Measurements from ENCODE around the gene KRTAP5-9.

KRTAP5-9 gene

DNA sequence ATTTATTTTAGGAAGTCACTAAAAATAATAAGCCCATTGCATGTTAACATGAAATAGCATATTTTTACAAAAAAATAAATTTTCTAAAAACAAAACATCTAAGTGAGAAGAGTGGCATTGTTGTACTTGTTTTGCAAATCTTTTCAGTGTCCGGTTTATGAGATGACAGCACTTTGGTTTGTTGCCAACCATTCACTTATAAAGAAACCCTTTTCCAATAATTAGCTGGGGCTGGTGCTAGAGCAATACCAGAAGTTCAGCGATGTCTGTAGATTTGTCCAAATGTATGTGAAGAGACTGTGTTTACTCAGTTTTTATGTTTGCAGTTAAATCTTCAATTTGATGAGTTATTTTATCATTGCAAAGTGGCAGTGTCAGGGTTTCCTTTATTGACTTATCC is 43.2 kb upstream of the KRTAP5-9 start:
- Histone ChIP-seq H3K36me3 (replicated peaks in 1 of 2; ENCODE audit: control insufficient read depth in 2 of 2, insufficient read depth in 2 of 2, low read length in 2 of 2) (peaks cover 0 to 4% of the 10 kb centered on the region in 2 donors), H2AK5ac (ENCODE audit: low read depth, low read length) (no peak overlapping the region), H3K4me2 (ENCODE audit: insufficient read depth, low read length, poor library complexity, severe bottlenecking) (no peak overlapping the region), H2BK12ac (ENCODE audit: low read length) (no peak overlapping the region), H4K8ac (ENCODE audit: low read depth, low read length) (no peak overlapping the region), H3K14ac (ENCODE audit: low read length) (no peak overlapping the region), H2BK15ac (ENCODE audit: low read length) (no peak overlapping the region), H3K79me1 (ENCODE audit: low read depth, low read length) (peaks cover 2% of the 10 kb centered on the region), H3K4me3 (ENCODE audit: low read length in 2 of 2) (no peak overlapping the region), H3K4ac (ENCODE audit: low read length) (no peak overlapping the region), H3K27ac (replicated peaks; ENCODE audit: low read length) (no peak overlapping the region), H2BK5ac (ENCODE audit: low read length) (no peak overlapping the region), H3K9ac (ENCODE audit: low read depth, low read length, poor library complexity) (no peak overlapping the region), H3K18ac (ENCODE audit: low read length) (no peak overlapping the region), H2BK120ac (ENCODE audit: low read depth, low read length) (no peak overlapping the region), H3K9me3 (replicated peaks in 1 of 2; ENCODE audit: control insufficient read depth in 2 of 2, insufficient read depth in 1 of 2, low read depth in 1 of 2, low read length in 2 of 2) (peaks cover 3 to 17% of the 10 kb centered on the region in 2 donors), H2AFZ (ENCODE audit: low read length) (no peak overlapping the region), H3K4me1 (ENCODE audit: control insufficient read depth in 2 of 2, insufficient read depth in 1 of 2, low read depth in 1 of 2, low read length in 2 of 2) (peaks cover 9 to 11% of the 10 kb centered on the region in 2 donors), H3K27me3 (ENCODE audit: control insufficient read depth in 3 of 3, insufficient read depth in 3 of 3, low read depth in 1 of 3, low read length in 3 of 3) (no peaks in the 10 kb centered on the region), H4K91ac (ENCODE audit: low read depth, low read length, poor library complexity) (no peak overlapping the region), H3K23ac (ENCODE audit: low read depth, low read length, poor library complexity) (no peak overlapping the region)
- WGBS, 2 donors (ENCODE audit: extremely low coverage in 2 of 2, insufficient read length in 2 of 2, insufficient replicate concordance in 1 of 2), result no CpG with 5 or more reads among the region's 2 CpGs
- DNase-seq (ENCODE audit: low spot score), result no peak

GRCh38 chr11:71505781-71506180 is 42.4 kb upstream of the KRTAP5-9 start:
- H4K91ac ChIP-seq (ENCODE audit: low read depth, low read length, poor library complexity), result no peak overlapping the region
- H3K79me1 ChIP-seq (ENCODE audit: low read depth, low read length), result peaks cover 2% of the 10 kb centered on the region
- no peak overlapping the region for H3K23ac ChIP-seq (ENCODE audit: low read depth, low read length, poor library complexity)
- no peak overlapping the region for H3K14ac ChIP-seq (ENCODE audit: low read length)
- H3K4me3 ChIP-seq (ENCODE audit: low read length in 2 of 2), result no peak overlapping the region
- H2BK12ac ChIP-seq (ENCODE audit: low read length), result no peak overlapping the region
- peaks cover 9 to 11% of the 10 kb centered on the region in 2 donors for H3K4me1 ChIP-seq (ENCODE audit: control insufficient read depth in 2 of 2, insufficient read depth in 1 of 2, low read depth in 1 of 2, low read length in 2 of 2)
- no peak overlapping the region for H3K27ac ChIP-seq (replicated peaks; ENCODE audit: low read length)
- peak overlapping the region; percentile 31 for H3K18ac ChIP-seq (ENCODE audit: low read length)
- H3K27me3 ChIP-seq (ENCODE audit: control insufficient read depth in 3 of 3, insufficient read depth in 3 of 3, low read depth in 1 of 3, low read length in 3 of 3), result no peaks in the 10 kb centered on the region
- peaks cover 3 to 20% of the 10 kb centered on the region in 2 donors for H3K9me3 ChIP-seq (replicated peaks in 1 of 2; ENCODE audit: control insufficient read depth in 2 of 2, insufficient read depth in 1 of 2, low read depth in 1 of 2, low read length in 2 of 2)
- H3K36me3 ChIP-seq (replicated peaks in 1 of 2; ENCODE audit: control insufficient read depth in 2 of 2, insufficient read depth in 2 of 2, low read length in 2 of 2), result no peaks in the 10 kb centered on the region
- H2BK120ac ChIP-seq (ENCODE audit: low read depth, low read length), result no peak overlapping the region
- no peak overlapping the region for H3K9ac ChIP-seq (ENCODE audit: low read depth, low read length, poor library complexity)
- no peak overlapping the region for H3K4ac ChIP-seq (ENCODE audit: low read length)
- H4K8ac ChIP-seq (ENCODE audit: low read depth, low read length), result no peak overlapping the region
- DNase-seq (ENCODE audit: low spot score), result no peak
- no peak overlapping the region for H2BK5ac ChIP-seq (ENCODE audit: low read length)
- H3K4me2 ChIP-seq (ENCODE audit: insufficient read depth, low read length, poor library complexity, severe bottlenecking), result no peak overlapping the region
- no peak overlapping the region for H2BK15ac ChIP-seq (ENCODE audit: low read length)
- no peak overlapping the region for H2AFZ ChIP-seq (ENCODE audit: low read length)
- no CpG with 5 or more reads among the region's 9 CpGs for WGBS, 2 donors (ENCODE audit: extremely low coverage in 2 of 2, insufficient read length in 2 of 2, insufficient replicate concordance in 1 of 2)
- H2AK5ac ChIP-seq (ENCODE audit: low read depth, low read length), result no peak overlapping the region

- H3K4me1 ChIP-seq (ENCODE audit: control insufficient read depth in 2 of 2, insufficient read depth in 1 of 2, low read depth in 1 of 2, low read length in 2 of 2), result peaks cover 9 to 11% of the 10 kb centered on the region in 2 donors
- no peak overlapping the region for H2BK12ac ChIP-seq (ENCODE audit: low read length)
- no peak overlapping the region for H3K14ac ChIP-seq (ENCODE audit: low read length)
These were observed 41.1 kb upstream of the KRTAP5-9 start for GRCh38 chr11:71507102-71507501.

DNA sequence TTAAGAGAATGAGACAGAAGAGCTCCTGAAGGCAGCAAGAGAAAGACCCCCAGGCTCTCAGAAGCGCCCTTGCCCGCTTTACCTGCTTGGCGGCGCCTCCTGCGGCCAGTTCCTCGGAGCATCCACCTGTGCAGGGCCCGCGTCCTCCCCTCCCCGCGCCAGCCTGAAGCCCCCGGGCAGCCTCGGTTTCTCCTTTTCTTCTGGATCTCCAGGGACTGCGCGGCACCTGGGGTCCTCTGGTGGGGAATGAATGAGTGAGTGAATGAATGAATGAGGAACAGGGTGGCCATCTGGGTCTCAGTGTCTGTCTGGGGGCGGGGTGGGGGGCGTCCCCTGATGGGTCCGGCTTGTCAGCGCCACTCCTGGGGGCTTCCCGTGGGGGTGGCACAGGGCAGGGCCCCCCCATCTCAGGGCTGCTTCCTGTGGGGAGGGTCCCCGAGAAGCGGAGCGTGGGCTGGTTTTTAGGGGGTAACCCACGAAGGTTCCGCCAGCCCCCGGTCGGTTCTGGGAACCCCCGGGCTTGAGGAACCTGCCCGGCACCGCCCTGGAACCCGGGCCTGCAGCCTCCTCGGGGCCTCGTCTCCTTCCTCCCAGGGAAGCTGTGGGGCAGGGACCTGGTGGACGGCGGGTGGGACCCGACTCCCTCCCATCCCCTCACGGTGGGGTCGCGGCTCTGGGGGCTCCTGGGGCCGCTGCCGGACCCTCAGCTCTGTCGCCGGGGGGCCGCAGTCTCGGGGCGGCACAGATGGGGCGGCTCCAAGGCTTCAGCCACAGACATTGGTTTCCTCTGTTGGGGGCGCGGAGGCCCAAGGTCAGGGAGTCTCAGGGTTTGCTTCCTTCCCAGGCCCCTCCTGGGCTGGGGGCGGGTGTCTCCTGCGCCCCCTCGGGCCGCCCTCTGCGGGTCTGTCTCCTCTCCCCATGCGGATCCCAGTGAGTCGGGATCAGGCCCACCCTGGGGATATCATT is 29.4 kb upstream of the KRTAP5-9 start:
- H3K4me2 ChIP-seq (ENCODE audit: insufficient read depth, low read length, poor library complexity, severe bottlenecking), result no peak overlapping the region
- no CpG with 5 or more reads among the region's 55 CpGs for WGBS, 2 donors (ENCODE audit: extremely low coverage in 2 of 2, insufficient read length in 2 of 2, insufficient replicate concordance in 1 of 2)

More at GRCh38 chr11:71507102-71507501, 41.1 kb upstream of the KRTAP5-9 start:
- Histone ChIP-seq H4K91ac (ENCODE audit: low read depth, low read length, poor library complexity) (no peak overlapping the region), H3K4me3 (ENCODE audit: low read length in 2 of 2) (no peak overlapping the region), H3K4me2 (ENCODE audit: insufficient read depth, low read length, poor library complexity, severe bottlenecking) (no peak overlapping the region), H2BK120ac (ENCODE audit: low read depth, low read length) (no peak overlapping the region), H3K23ac (ENCODE audit: low read depth, low read length, poor library complexity) (no peak overlapping the region), H3K4ac (ENCODE audit: low read length) (no peak overlapping the region), H3K18ac (ENCODE audit: low read length) (no peak overlapping the region), H2BK15ac (ENCODE audit: low read length) (no peak overlapping the region), H3K79me1 (ENCODE audit: low read depth, low read length) (peaks cover 2% of the 10 kb centered on the region), H2BK5ac (ENCODE audit: low read length) (no peak overlapping the region), H3K36me3 (replicated peaks in 1 of 2; ENCODE audit: control insufficient read depth in 2 of 2, insufficient read depth in 2 of 2, low read length in 2 of 2) (no peaks in the 10 kb centered on the region), H4K8ac (ENCODE audit: low read depth, low read length) (no peak overlapping the region), H3K9ac (ENCODE audit: low read depth, low read length, poor library complexity) (no peak overlapping the region), H3K27ac (replicated peaks; ENCODE audit: low read length) (no peak overlapping the region), H2AFZ (ENCODE audit: low read length) (no peak overlapping the region), H3K27me3 (ENCODE audit: control insufficient read depth in 3 of 3, insufficient read depth in 3 of 3, low read depth in 1 of 3, low read length in 3 of 3) (no peaks in the 10 kb centered on the region), H2AK5ac (ENCODE audit: low read depth, low read length) (no peak overlapping the region), H3K9me3 (replicated peaks in 1 of 2; ENCODE audit: control insufficient read depth in 2 of 2, insufficient read depth in 1 of 2, low read depth in 1 of 2, low read length in 2 of 2) (peaks cover 3 to 20% of the 10 kb centered on the region in 2 donors)
- WGBS, 2 donors (ENCODE audit: extremely low coverage in 2 of 2, insufficient read length in 2 of 2, insufficient replicate concordance in 1 of 2), result no CpG with 5 or more reads among the region's 5 CpGs
- DNase-seq (ENCODE audit: low spot score), result no peak

More for the DNA sequence above, 29.4 kb upstream of the KRTAP5-9 start:
- no peak overlapping the region for H2BK15ac ChIP-seq (ENCODE audit: low read length)
- H3K79me1 ChIP-seq (ENCODE audit: low read depth, low read length), result no peaks in the 10 kb centered on the region
- H3K9me3 ChIP-seq (replicated peaks in 1 of 2; ENCODE audit: control insufficient read depth in 2 of 2, insufficient read depth in 1 of 2, low read depth in 1 of 2, low read length in 2 of 2), result no peaks in the 10 kb centered on the region
- H3K9ac ChIP-seq (ENCODE audit: low read depth, low read length, poor library complexity), result no peak overlapping the region
- H3K27me3 ChIP-seq (ENCODE audit: control insufficient read depth in 3 of 3, insufficient read depth in 3 of 3, low read depth in 1 of 3, low read length in 3 of 3), result no peaks in the 10 kb centered on the region
- no peaks in the 10 kb centered on the region for H3K4me1 ChIP-seq (ENCODE audit: control insufficient read depth in 2 of 2, insufficient read depth in 1 of 2, low read depth in 1 of 2, low read length in 2 of 2)
- peak overlapping the region; percentile 43 for H3K23ac ChIP-seq (ENCODE audit: low read depth, low read length, poor library complexity)
- no peak overlapping the region for H2BK120ac ChIP-seq (ENCODE audit: low read depth, low read length)
- H2AFZ ChIP-seq (ENCODE audit: low read length), result no peak overlapping the region
- H2BK12ac ChIP-seq (ENCODE audit: low read length), result no peak overlapping the region
- H3K27ac ChIP-seq (replicated peaks; ENCODE audit: low read length), result no peak overlapping the region
- H3K36me3 ChIP-seq (replicated peaks in 1 of 2; ENCODE audit: control insufficient read depth in 2 of 2, insufficient read depth in 2 of 2, low read length in 2 of 2), result no peaks in the 10 kb centered on the region
- H4K91ac ChIP-seq (ENCODE audit: low read depth, low read length, poor library complexity), result no peak overlapping the region
- DNase-seq (ENCODE audit: low spot score), result no peak
- H3K4me3 ChIP-seq (ENCODE audit: low read length in 2 of 2), result no peak overlapping the region
- no peak overlapping the region for H3K14ac ChIP-seq (ENCODE audit: low read length)
- no peak overlapping the region for H2BK5ac ChIP-seq (ENCODE audit: low read length)
- H3K4ac ChIP-seq (ENCODE audit: low read length), result no peak overlapping the region
- peak overlapping the region; percentile 37 for H2AK5ac ChIP-seq (ENCODE audit: low read depth, low read length)
- H3K18ac ChIP-seq (ENCODE audit: low read length), result peak overlapping the region; percentile 38
- H4K8ac ChIP-seq (ENCODE audit: low read depth, low read length), result no peak overlapping the region
